Measurements from ENCODE around the gene AGRN.
"Not testable (repeated sequence)": the region's sequence is repeated elsewhere in the genome, so short reads cannot be mapped to it uniquely, and the experiment has no call there.

Gene AGRN

GRCh38 chr1:982765-983436 is 37.0 kb upstream of the AGRN start:
- DNase-seq, result no peak

- DNase-seq, result peak; percentile 69
These were observed 36.0 kb upstream of the AGRN start for GRCh38 chr1:983798-984475.

GRCh38 chr1:984476-984814 is 35.5 kb upstream of the AGRN start:
- no peak for DNase-seq

GRCh38 chr1:985126-985525 is 34.8 kb upstream of the AGRN start:
- no peak for DNase-seq

- DNase-seq, result not testable (repeated sequence)
These were observed 31.9 kb upstream of the AGRN start for GRCh38 chr1:988061-988460.

GRCh38 chr1:991275-991674 is 28.6 kb upstream of the AGRN start:
- not testable (repeated sequence) for DNase-seq

GRCh38 chr1:991895-992294 is 28.0 kb upstream of the AGRN start:
- DNase-seq, result no peak

GRCh38 chr1:992362-992761 is 27.6 kb upstream of the AGRN start:
- no peak for DNase-seq

- no peak for DNase-seq
These were observed 26.4 kb upstream of the AGRN start for GRCh38 chr1:993379-993995.

GRCh38 chr1:994546-994945 is 25.4 kb upstream of the AGRN start:
- not testable (repeated sequence) for DNase-seq

- no peak for DNase-seq
These were observed 24.0 kb upstream of the AGRN start for GRCh38 chr1:995665-996633.

- DNase-seq, result no peak
These were observed 22.8 kb upstream of the AGRN start for GRCh38 chr1:996851-997712.

- DNase-seq, result no peak
These were observed 22.3 kb upstream of the AGRN start for GRCh38 chr1:997713-997992.

- DNase-seq, result no peak
These were observed 21.8 kb upstream of the AGRN start for GRCh38 chr1:997993-998744.

- no peak for DNase-seq
These were observed 21.2 kb upstream of the AGRN start for GRCh38 chr1:998745-998994.

- no peak for DNase-seq
These were observed 20.8 kb upstream of the AGRN start for GRCh38 chr1:998995-999724.

- DNase-seq, result peak; percentile 69
These were observed 20.1 kb upstream of the AGRN start, which contains the start of gene HES4 for GRCh38 chr1:999725-1000356. Gene HES4 (minus strand): TSS chr1:1000097. CDS start chr1:999973, 124 bp downstream.

- peak; percentile 71 for DNase-seq
These were observed 19.4 kb upstream of the AGRN start for GRCh38 chr1:1000357-1001056.

- peak; percentile 4 for DNase-seq
These were observed 18.7 kb upstream of the AGRN start for GRCh38 chr1:1001057-1001783.

Data from stimulated activated CD4-positive, alpha-beta T cell treated with anti-CD3 and anti-CD28 coated beads, Interleukin-4, amount 100 ng/mL, for 1 hour (primary cell).